GM21423 (cell line): ENCODE results near the gene SGCD.
"Not testable (repeated sequence)": the region's sequence is repeated elsewhere in the genome, so short reads cannot be mapped to it uniquely, and the experiment has no call there.

Experiments
- ATAC-seq: cut with Tn5 transposase; IDR thresholded peaks from one replicate; pipeline ENCODE4 v1.9.1; 2021; ENCODE audit warnings: mild to moderate bottlenecking, moderate library complexity; ENCODE audit not compliant: unreplicated experiment

The SGCD gene

DNA sequence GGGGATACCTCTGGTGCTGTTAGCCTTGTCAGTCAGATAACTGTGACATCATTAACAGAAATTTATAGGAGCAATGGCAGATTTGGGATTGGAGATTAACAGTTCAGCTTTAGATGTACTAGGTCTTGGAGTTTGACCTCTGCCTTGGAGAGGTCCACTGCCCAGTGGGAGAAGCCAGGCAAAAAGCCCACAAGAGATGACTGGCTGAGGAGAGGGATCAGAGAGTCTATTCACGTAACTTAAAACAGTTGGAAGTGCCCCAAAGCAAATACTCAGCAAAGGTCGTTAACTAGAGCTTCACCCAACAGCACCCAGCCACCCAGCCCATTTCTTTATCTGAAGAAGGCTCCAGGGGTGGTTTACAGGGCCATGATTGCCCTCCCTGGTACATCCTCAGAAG lies 290.5 kb downstream of the SGCD start:
- ATAC-seq = no peak

GRCh38 chr5:156618601-156619000 lies 291.6 kb downstream of the SGCD start:
- no peak for ATAC-seq

DNA sequence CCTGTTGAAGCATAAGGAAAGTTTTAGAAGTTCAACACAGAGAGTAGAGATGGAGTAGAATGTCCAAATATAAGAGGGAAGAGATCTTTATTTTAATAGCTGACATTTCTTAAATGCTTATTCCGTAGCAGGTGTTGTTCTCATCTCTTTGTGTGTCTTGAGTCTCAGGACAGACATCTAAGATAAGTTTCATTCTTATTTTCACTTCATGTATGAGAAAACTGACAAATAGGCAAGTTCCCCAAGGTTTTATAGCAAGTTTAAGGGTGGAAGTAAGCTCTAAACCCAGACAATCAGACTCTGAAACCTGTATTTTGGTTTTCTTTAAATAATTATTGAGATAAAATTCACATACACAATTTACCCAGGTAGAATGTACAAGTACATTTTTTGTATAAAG lies 294.8 kb downstream of the SGCD start:
- ATAC-seq = no peak

GRCh38 chr5:156623381-156624040 lies 296.5 kb downstream of the SGCD start:
- ATAC-seq = no peak

GRCh38 chr5:156624686-156625085 lies 297.7 kb downstream of the SGCD start:
- ATAC-seq = no peak

- no peak for ATAC-seq
These were observed 301.5 kb downstream of the SGCD start for GRCh38 chr5:156628421-156628820.

DNA sequence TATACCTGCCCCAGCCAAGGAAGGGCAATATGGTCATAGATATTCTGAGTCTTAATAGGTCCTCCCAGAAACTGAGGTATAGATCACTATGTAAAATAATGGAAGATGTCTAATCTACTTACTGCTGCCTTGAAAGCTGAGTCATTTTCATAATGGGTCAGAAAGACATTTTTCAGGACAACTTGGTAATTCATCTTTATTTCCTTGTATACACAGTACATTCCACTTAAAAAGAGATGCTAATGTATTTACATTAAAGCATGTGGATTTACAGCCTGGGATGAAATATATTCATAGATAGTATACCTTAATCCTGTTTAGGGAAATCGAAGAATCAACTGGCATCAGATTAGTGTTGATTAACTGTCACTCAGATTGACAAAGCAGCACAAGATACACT lies 304.0 kb downstream of the SGCD start:
- ATAC-seq = no peak

DNA sequence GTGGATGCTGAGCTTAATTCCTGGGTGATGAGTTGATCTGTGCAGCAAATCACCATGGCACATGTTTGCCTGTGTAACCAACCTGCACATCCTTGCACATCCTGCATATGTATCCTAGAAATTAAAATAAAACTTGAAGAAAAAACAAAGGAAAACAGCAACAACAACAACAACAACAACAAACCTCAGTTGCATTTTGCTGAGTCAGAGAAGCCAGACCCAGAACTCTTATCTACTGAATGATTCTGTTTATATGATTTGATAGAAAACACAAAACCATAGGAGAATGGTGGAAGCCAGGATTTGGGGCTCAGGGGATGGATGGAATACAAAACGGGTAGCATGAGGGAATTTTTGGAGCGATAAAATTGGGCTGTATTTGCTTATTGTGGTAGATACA lies 307.3 kb downstream of the SGCD start:
- no peak for ATAC-seq

DNA sequence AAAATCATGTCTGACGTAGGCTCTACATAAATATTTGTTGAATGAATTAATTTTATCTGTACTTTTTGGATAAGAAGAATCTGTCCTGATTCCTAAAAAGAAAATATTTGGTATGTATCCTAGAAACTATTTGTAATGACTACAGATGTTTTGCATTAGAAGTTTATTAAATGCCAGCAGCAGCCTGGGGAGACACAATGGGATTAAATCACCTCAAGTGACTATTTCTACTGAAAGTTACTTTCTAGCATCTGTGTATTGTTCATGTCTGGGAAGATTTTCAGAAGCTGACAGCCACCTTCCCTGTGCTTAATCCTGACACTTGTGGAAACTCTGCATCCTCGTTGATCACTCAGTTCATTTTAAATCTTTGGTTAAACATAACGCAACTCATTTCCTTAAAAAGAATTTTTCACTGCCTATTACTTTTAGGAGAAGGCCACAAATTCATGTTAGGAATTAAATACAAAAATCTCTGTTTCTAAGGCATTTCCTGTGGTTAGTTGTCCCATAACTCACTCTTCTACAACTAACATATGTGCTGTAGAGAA lies 313.8 kb downstream of the SGCD start:
- ATAC-seq = no peak

- ATAC-seq = no peak
These were observed 314.7 kb downstream of the SGCD start for GRCh38 chr5:156641686-156642085.

GRCh38 chr5:156647034-156647451 lies 320.1 kb downstream of the SGCD start:
- no peak for ATAC-seq

- no peak for ATAC-seq
These were observed 327.5 kb downstream of the SGCD start for GRCh38 chr5:156654444-156654843.

DNA sequence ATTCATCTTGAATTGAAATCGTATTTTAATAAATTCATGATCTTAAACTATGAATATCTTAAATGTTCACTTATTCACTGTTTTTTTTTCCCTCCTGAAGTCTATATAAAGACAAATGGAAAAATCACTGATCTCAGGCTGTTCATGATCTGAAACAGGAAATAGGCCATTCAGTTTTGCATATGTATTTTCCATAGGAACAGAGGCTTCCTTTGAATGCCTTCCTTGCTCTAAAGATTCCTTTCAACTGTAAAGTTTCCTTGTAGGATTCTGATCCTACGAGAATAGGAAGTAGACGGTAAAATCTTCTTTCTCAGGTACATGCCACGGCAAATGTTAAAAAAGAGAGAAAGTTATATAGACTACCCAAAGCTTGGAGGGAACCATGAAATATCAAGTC lies 328.8 kb downstream of the SGCD start:
- ATAC-seq = no peak

DNA sequence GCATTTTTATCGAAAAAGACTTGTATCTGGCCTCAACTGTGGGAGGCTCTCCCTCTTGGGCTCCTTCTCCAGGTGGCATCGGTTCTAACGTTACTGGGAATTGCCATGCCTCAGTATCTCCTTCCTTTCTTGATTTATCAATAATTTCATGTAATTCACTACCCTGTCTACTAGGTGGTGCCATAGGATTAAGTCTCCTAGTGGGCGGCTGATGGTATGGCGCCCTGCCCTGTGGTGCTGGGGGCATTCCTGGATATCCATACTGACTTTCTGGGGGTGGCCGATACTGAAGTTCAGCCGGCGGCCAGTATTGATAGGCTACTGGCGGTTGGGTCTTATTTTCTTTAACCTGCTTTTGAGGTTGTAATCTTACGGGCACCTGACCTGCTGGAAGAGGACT lies 337.9 kb downstream of the SGCD start:
- not testable (repeated sequence) for ATAC-seq

DNA sequence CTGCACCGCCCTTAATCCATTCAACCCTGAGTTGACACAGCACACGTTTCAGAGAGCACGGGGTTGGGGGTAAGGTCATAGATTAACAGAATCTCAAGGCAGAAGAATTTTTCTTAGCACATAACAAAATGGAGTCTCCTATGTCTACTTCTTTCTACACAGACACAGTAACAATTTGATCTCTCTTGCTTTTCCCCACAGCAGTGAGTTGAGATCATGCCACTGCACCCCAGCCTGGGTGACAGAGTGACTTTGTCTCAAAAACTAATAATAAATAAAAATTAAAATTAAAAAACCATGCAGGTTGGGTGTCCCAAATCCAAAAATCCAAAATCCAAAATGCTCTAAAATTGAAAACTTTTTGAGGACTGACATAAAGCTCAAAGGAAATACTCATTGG lies 339.7 kb downstream of the SGCD start:
- ATAC-seq = not testable (repeated sequence)

GRCh38 chr5:156667616-156668015 lies 340.7 kb downstream of the SGCD start:
- no peak for ATAC-seq

GRCh38 chr5:156669416-156669815 lies 342.5 kb downstream of the SGCD start:
- no peak for ATAC-seq

DNA sequence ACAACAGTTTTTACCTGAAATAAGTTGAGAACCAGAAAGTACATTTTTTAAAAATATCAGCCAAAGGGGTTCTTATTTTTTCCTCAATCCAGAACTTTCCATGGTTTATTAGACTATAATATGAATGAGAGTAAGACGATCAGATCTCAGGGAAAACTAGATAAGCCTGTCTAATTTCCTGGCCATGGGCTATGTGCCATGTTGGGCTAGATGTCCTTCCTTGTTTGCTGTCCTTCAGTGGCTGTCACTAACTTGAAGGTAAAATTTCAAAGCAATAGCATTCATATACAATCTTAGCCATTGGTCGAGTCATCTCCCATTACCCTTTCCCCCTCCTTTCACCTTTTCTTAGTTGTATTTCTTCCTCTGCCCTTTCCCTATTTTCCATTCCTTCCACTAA lies 343.7 kb downstream of the SGCD start:
- ATAC-seq = no peak

DNA sequence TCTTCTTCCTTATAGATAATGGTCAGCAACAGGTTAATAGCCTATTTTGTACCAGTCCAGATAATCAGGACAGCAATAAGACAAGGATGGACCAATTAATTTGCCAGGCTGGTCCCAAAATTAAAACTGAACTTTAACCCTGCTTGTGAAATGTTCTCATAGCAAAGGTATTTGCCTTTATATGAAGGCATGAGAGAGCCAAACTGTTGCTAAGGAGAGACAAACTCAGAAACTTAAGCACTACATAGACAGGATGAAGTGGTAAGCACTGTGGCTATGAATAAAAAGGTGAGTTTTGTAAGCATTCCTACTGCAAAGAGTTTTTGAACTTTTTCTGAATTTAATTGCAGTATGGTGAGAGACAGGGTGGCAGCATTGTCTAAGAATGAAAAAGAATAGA lies 348.4 kb downstream of the SGCD start:
- no peak for ATAC-seq

DNA sequence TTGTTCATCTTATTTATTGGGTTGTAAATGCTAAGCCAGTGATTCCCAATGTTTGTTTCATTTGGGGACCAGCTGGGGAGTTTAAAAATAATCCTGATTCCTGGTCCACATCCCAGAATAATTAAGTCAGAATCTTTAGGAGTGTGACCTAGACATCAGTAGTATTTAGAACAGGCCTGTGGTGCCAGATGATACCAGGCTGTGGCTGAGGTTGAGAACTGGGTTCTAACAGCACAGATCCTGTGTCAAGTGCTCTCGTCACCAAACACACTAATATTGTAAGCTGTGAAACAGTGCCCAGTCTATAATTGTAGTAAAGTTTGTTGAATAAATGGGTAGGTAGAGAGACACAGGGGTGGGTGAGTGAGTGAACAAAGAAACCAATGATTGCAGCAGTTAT lies 351.0 kb downstream of the SGCD start:
- ATAC-seq = no peak

DNA sequence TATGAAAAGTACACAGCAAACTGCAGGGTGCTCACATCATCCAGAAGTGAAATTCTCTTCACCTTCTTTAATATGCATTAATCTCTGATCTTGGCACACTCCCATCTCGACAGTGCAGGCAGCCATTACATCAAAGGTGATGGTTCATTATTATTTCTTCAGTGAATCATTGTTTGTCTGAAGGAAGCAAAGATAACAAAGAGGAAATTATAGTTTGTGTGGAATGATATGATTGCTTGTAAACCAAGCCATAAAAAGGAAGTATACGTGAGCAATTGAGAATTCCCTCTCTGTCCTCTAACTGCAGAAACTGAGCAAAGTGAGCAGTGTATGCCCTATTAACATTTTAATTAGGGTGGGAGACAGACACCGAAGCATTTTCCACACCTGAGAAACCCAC lies 351.5 kb downstream of the SGCD start:
- ATAC-seq = no peak

DNA sequence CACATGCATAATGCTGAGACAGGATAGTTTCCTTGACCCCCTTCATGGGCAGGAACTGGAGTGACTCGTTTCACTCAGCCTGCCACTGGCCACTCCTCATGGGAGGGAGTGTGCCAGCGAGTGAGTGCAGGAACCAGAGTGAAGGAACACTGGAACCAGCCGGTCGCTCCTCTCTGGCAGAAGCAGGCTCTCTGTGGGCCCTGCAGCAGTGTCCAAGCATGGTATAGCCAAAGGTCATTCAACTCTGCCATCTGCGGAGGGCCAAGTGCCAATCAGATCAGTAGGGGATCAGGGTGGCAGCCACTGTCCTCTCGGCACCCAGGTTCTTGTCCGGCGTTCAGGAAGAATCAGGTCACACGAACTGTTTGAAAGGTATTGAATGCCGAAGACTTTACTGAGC lies 353.9 kb downstream of the SGCD start:
- ATAC-seq = no peak

GRCh38 chr5:156681265-156681664 lies 354.3 kb downstream of the SGCD start:
- no peak for ATAC-seq
